Liver (tissue), 9 donors: ENCODE measurements around the gene ATP1A3. TPM values are rescaled to one million over a fixed set of nuclear protein-coding genes. Genes with fewer than 3 reads are reported as not detected.

ENCODE experiments used
- DNase-seq: peaks from one replicate; pipeline ENCODE4 v3.0.0-alpha.2; 2017; ENCODE audit warnings: low spot score
- H3K27ac ChIP-seq, 2 donors: one replicate each; pipeline ENCODE4 v1.7.0; 2013; ENCODE audit warnings: inconsistent platforms in 2 of 2, low read length in 2 of 2, control low read depth in 1 of 2, low read depth in 1 of 2, mild to moderate bottlenecking in 1 of 2
- H3K27me3 ChIP-seq, 4 donors: one replicate each; pipeline versions ENCODE4 v1.6.1 to v1.7.0; 2013; ENCODE audit warnings: low read length in 3 of 4, inconsistent platforms in 1 of 4, mild to moderate bottlenecking in 1 of 4, moderate library complexity in 1 of 4; ENCODE audit not compliant: control insufficient read depth in 4 of 4, insufficient read depth in 4 of 4
- H3K36me3 ChIP-seq, 4 donors: one replicate each; pipeline versions ENCODE4 v1.6.1 to v1.7.0; 2013; ENCODE audit warnings: low read length in 3 of 4, mild to moderate bottlenecking in 3 of 4, low read depth in 1 of 4, moderate library complexity in 1 of 4; ENCODE audit not compliant: control insufficient read depth in 4 of 4, insufficient read depth in 3 of 4
- H3K4me1 ChIP-seq, 4 donors: one replicate each; pipeline versions ENCODE4 v1.6.1 to v1.7.0; 2013; ENCODE audit warnings: low read length in 3 of 4, mild to moderate bottlenecking in 3 of 4, moderate library complexity in 1 of 4; ENCODE audit not compliant: control insufficient read depth in 4 of 4, insufficient read depth in 4 of 4
- H3K4me3 ChIP-seq, 3 donors: one replicate each; pipeline versions ENCODE4 v1.6.1 to v1.7.0; 2013; ENCODE audit warnings: low read length in 3 of 3, control low read depth in 1 of 3, low read depth in 1 of 3, mild to moderate bottlenecking in 1 of 3
- H3K9ac ChIP-seq, 2 donors: one replicate each; pipeline ENCODE4 v1.7.0; 2013; ENCODE audit warnings: low read length in 2 of 2, mild to moderate bottlenecking in 2 of 2, moderate library complexity in 2 of 2, control low read depth in 1 of 2, low read depth in 1 of 2
- H3K9me3 ChIP-seq, 4 donors: one replicate each; pipeline versions ENCODE4 v1.6.1 to v1.7.0; 2013; ENCODE audit warnings: low read length in 3 of 4; ENCODE audit not compliant: control insufficient read depth in 4 of 4
- ATF3 ChIP-seq: IDR thresholded peaks from 2 replicates; pipeline ENCODE4 v1.6.1; 2016; ENCODE audit warnings: antibody characterized with exemption
- CTCF ChIP-seq: fragments of 150-350 bp; IDR thresholded peaks from 2 replicates; pipeline ENCODE4 v1.5.1; 2017; ENCODE audit warnings: improper control_type of control experiment, low read depth, low read length; ENCODE audit not compliant: missing input control
- EGR1 ChIP-seq, 2 donors: IDR thresholded peaks; 2 replicates each; pipeline ENCODE4 v1.6.1; 2016 to 2018; ENCODE audit warnings: antibody characterized with exemption in 2 of 2, low read depth in 2 of 2
- FOXA1 ChIP-seq: IDR thresholded peaks from 2 replicates; pipeline ENCODE4 v1.6.1; 2016; ENCODE audit warnings: antibody characterized with exemption
- FOXA2 ChIP-seq: IDR thresholded peaks from 2 replicates; pipeline ENCODE4 v1.6.1; 2016; ENCODE audit warnings: antibody characterized with exemption
- GABPA ChIP-seq, 2 donors: IDR thresholded peaks in 1 of 2; conservative IDR thresholded peaks in 1 of 2; 2 replicates each; pipeline ENCODE4 v1.6.1; 2016; ENCODE audit warnings: antibody characterized with exemption in 2 of 2, mild to moderate bottlenecking in 1 of 2, moderate library complexity in 1 of 2
- HNF4A ChIP-seq, 2 donors: conservative IDR thresholded peaks; 2 replicates each; pipeline ENCODE4 v1.6.1; 2016; ENCODE audit warnings: antibody characterized with exemption in 2 of 2, mild to moderate bottlenecking in 2 of 2
- HNF4G ChIP-seq: IDR thresholded peaks from 2 replicates; pipeline ENCODE4 v1.6.1; 2016; ENCODE audit warnings: antibody characterized with exemption
- JUND ChIP-seq, 2 donors: IDR thresholded peaks; 2 replicates each; pipeline ENCODE4 v1.6.1; 2016; ENCODE audit warnings: antibody characterized with exemption in 2 of 2
- MAX ChIP-seq: IDR thresholded peaks from 2 replicates; pipeline ENCODE4 v1.6.1; 2016; ENCODE audit warnings: antibody characterized with exemption
- NR2F2 ChIP-seq: IDR thresholded peaks from 2 replicates; pipeline ENCODE4 v1.6.1; 2016; ENCODE audit warnings: antibody characterized with exemption
- RAD21 ChIP-seq, 2 donors: IDR thresholded peaks; 2 replicates each; pipeline ENCODE4 v1.6.1; 2016; ENCODE audit warnings: antibody characterized with exemption in 2 of 2, mild to moderate bottlenecking in 2 of 2
- REST ChIP-seq: IDR thresholded peaks from 2 replicates; pipeline ENCODE4 v1.6.1; 2016; ENCODE audit warnings: antibody characterized with exemption, mild to moderate bottlenecking
- RXRA ChIP-seq, 2 donors: IDR thresholded peaks; 2 replicates each; pipeline ENCODE4 v1.6.1; 2017 to 2018; ENCODE audit warnings: antibody characterized with exemption in 2 of 2, mild to moderate bottlenecking in 1 of 2
- SP1 ChIP-seq: IDR thresholded peaks from 2 replicates; pipeline ENCODE4 v1.6.1; 2018; ENCODE audit warnings: antibody characterized with exemption, mild to moderate bottlenecking
- TAF1 ChIP-seq: conservative IDR thresholded peaks from 2 replicates; pipeline ENCODE4 v1.6.1; 2016; ENCODE audit warnings: antibody characterized with exemption, mild to moderate bottlenecking
- YY1 ChIP-seq: IDR thresholded peaks from 2 replicates; pipeline ENCODE4 v1.6.1; 2016; ENCODE audit warnings: antibody characterized with exemption, mild to moderate bottlenecking
- ZBTB33 ChIP-seq: IDR thresholded peaks from 2 replicates; pipeline ENCODE4 v1.6.1; 2016; ENCODE audit warnings: antibody characterized with exemption
- WGBS: extraction: QIAGEN DNeasy Blood & Tissue Kit; methylation state at CpG from one replicate; pipeline ENCODE4 v1.1.7; 2013; 5-methylcytosine and 5-hydroxymethylcytosine counted together
- polyA plus RNA-seq, 2 donors: library from polyadenylated mRNA; stranded (reverse) in 1 of 2; unstranded in 1 of 2; fragments of 200-250 nt in 1 of 2; fragments of >200 nt in 1 of 2; fragmentation: Nextera tagmentation in 1 of 2; extraction: Ambion mirVana in 1 of 2; gene quantifications; one replicate each; pipeline versions ENCODE4 v1.2.1 to v1.2.3, GENCODE V29; 2013 to 2015
- total RNA-seq, 2 donors: library from RNA; depleted of rRNA; stranded (reverse); fragments of >200 nt; gene quantifications; one replicate each; pipeline ENCODE4 v1.2.3, GENCODE V29; 2014
- donor health status: healthy.
- donor health status: healthy.
- donor health status: healthy.
- donor health status: healthy.
- donor health status: healthy.

ATP1A3 gene
- total and polyA plus RNA-seq, 4 donors = 0.05 to 0.09 (median 0.08) TPM; not detected in 1

GRCh38 chr19:42022616-42023015, 28.6 kb upstream of the ATP1A3 start:
- no peak for TF ChIP-seq GABPA (IDR thresholded peaks at IDR 0.05 in 1 of 2, conservative IDR thresholded peaks at IDR 0.05 in 1 of 2)
- TF ChIP-seq TAF1 = no peak
- TF ChIP-seq YY1 = no peak
- TF ChIP-seq MAX = no peak
- TF ChIP-seq JUND (IDR thresholded peaks at IDR 0.05) = no peak
- TF ChIP-seq CTCF = no peak
- no peak for TF ChIP-seq FOXA2
- no peak for TF ChIP-seq SP1
- TF ChIP-seq REST = no peak
- TF ChIP-seq FOXA1 = no peak
- no peak for TF ChIP-seq NR2F2
- no peak for TF ChIP-seq EGR1 (IDR thresholded peaks at IDR 0.05; ENCODE audit: low read depth in 2 of 2)
- TF ChIP-seq HNF4A (conservative IDR thresholded peaks at IDR 0.05) = no peak
- no peak for TF ChIP-seq HNF4G
- no peak for TF ChIP-seq ATF3
- no peak for TF ChIP-seq RAD21 (IDR thresholded peaks at IDR 0.05)
- TF ChIP-seq ZBTB33 = no peak
- no peak for TF ChIP-seq RXRA (IDR thresholded peaks at IDR 0.05)
- no peaks in the 10 kb centered on the region for H3K36me3 ChIP-seq
- peaks cover 0 to 4% (median 0%) of the 10 kb centered on the region in 4 donors for H3K4me1 ChIP-seq
- H3K9me3 ChIP-seq = no peaks in the 10 kb centered on the region
- H3K4me3 ChIP-seq = no peak overlapping the region
- 74% methylated on average over 5 of the region's 5 CpGs for WGBS
- H3K27me3 ChIP-seq = peaks cover 0 to 3% (median 0%) of the 10 kb centered on the region in 4 donors
- no peak overlapping the region for H3K27ac ChIP-seq
- H3K9ac ChIP-seq = no peak overlapping the region
- DNase-seq = no peak
